Neural cell (in vitro differentiated cells): ENCODE results near the gene RHBDD3. TPM values are rescaled to one million over a fixed set of nuclear protein-coding genes. Genes with fewer than 3 reads are reported as not detected.

ENCODE experiments used
- H2AFZ ChIP-seq: fragments of 200-600, 300-800 bp; sonication (generic), shearing (Covaris generic); 2 replicates; pipeline ENCODE4 v1.6.0; 2014; ENCODE audit warnings: low read depth, mild to moderate bottlenecking, antibody characterized with exemption, low read length, moderate library complexity
- H3F3A ChIP-seq: fragments of 200-600 bp; shearing (Covaris generic); 2 replicates; pipeline ENCODE4 v1.6.1; 2016; ENCODE audit warnings: mild to moderate bottlenecking, moderate library complexity, mixed read lengths, antibody characterized with exemption, low read length; ENCODE audit not compliant: insufficient read depth, poor library complexity, severe bottlenecking
- H3K27ac ChIP-seq: fragments of 200-600, 300-800 bp; sonication (generic), shearing (Covaris generic); 2 replicates; pipeline ENCODE4 v1.5.1; 2014; ENCODE audit warnings: mild to moderate bottlenecking, low read length, moderate library complexity
- H3K27me3 ChIP-seq: fragments of 300-800, 200-600 bp; sonication (generic), shearing (Covaris generic); 2 replicates; pipeline ENCODE4 v1.6.0; 2014; ENCODE audit warnings: mild to moderate bottlenecking, low read depth, low read length, moderate library complexity; ENCODE audit not compliant: insufficient read depth
- H3K36me3 ChIP-seq: fragments of 300-800, 200-600 bp; sonication (generic), shearing (Covaris generic); 2 replicates; pipeline ENCODE4 v1.5.1; 2014; ENCODE audit warnings: mild to moderate bottlenecking, antibody characterized with exemption, low read length, moderate library complexity; ENCODE audit not compliant: insufficient read depth
- H3K4me2 ChIP-seq: fragments of 300-800, 200-600 bp; sonication (generic), shearing (Covaris generic); 2 replicates; pipeline ENCODE4 v1.6.0; 2014; ENCODE audit warnings: mild to moderate bottlenecking, low read length
- H3K4me3 ChIP-seq: fragments of 300-800, 200-600 bp; sonication (generic), shearing (Covaris generic); 2 replicates; pipeline ENCODE4 v1.5.1; 2014; ENCODE audit warnings: mild to moderate bottlenecking, low read length, moderate library complexity
- H3K79me2 ChIP-seq: fragments of 200-600 bp; shearing (Covaris generic); replicated peaks from 2 replicates; pipeline ENCODE4 v1.6.0; 2014; ENCODE audit warnings: mild to moderate bottlenecking, low read length, moderate library complexity; ENCODE audit not compliant: insufficient read depth
- H3K9ac ChIP-seq: fragments of 300-800, 200-600 bp; sonication (generic), shearing (Covaris generic); 2 replicates; pipeline ENCODE4 v1.6.1; 2016; ENCODE audit warnings: mild to moderate bottlenecking, low read length, mixed read lengths
- H3K9me2 ChIP-seq: fragments of 200-600 bp; shearing (Covaris generic); 2 replicates; pipeline ENCODE4 v1.6.1; 2016; ENCODE audit warnings: mild to moderate bottlenecking, low read length, mixed read lengths; ENCODE audit not compliant: insufficient read depth
- H3K9me3 ChIP-seq: fragments of 200-600, 300-800 bp; sonication (generic), shearing (Covaris generic); 2 replicates; pipeline ENCODE4 v1.6.1; 2016; ENCODE audit warnings: mild to moderate bottlenecking, mixed run types, low read length, moderate library complexity, mixed read lengths
- H4K20me1 ChIP-seq: fragments of 200-600 bp; shearing (Covaris generic); 2 replicates; pipeline ENCODE4 v1.6.1; 2016; ENCODE audit warnings: mild to moderate bottlenecking, mixed run types; ENCODE audit not compliant: insufficient read depth
- CTCF ChIP-seq: fragments of 450-650 bp; IDR thresholded peaks from 2 replicates; pipeline ENCODE4 v1.5.1; 2014; ENCODE audit warnings: antibody characterized with exemption, mild to moderate bottlenecking, moderate library complexity; ENCODE audit not compliant: poor library complexity, severe bottlenecking
- EP300 ChIP-seq: fragments of 450-650 bp; conservative IDR thresholded peaks from 2 replicates; pipeline ENCODE4 v1.6.1; 2014; ENCODE audit warnings: antibody characterized with exemption, mild to moderate bottlenecking, moderate library complexity; ENCODE audit not compliant: poor library complexity, severe bottlenecking
- EZH2 ChIP-seq: fragments of 200-600, 300-800 bp; shearing (Covaris generic), sonication (generic); IDR thresholded peaks from 2 replicates; pipeline ENCODE4 v1.6.1; 2014; ENCODE audit warnings: antibody characterized with exemption, low read length, borderline replicate concordance, mild to moderate bottlenecking; ENCODE audit not compliant: insufficient read depth, poor library complexity, severe bottlenecking
- MXI1 ChIP-seq: fragments of 450-650 bp; conservative IDR thresholded peaks from 2 replicates; pipeline ENCODE4 v1.6.1; 2014; ENCODE audit warnings: antibody characterized with exemption, mild to moderate bottlenecking; ENCODE audit not compliant: poor library complexity, severe bottlenecking
- POLR2AphosphoS5 ChIP-seq: IDR thresholded peaks from 2 replicates; pipeline ENCODE4 v1.6.1; 2012
- RAD21 ChIP-seq: fragments of 450-650 bp; conservative IDR thresholded peaks from 2 replicates; pipeline ENCODE4 v1.6.1; 2014; ENCODE audit warnings: antibody characterized with exemption, mild to moderate bottlenecking, moderate library complexity
- REST ChIP-seq: IDR thresholded peaks from 2 replicates; pipeline ENCODE4 v1.6.1; 2012; ENCODE audit warnings: borderline replicate concordance
- SMC3 ChIP-seq: fragments of 450-650 bp; conservative IDR thresholded peaks from 2 replicates; pipeline ENCODE4 v1.6.1; 2014; ENCODE audit warnings: antibody characterized with exemption, mild to moderate bottlenecking, moderate library complexity; ENCODE audit not compliant: poor library complexity
- TAF1 ChIP-seq: IDR thresholded peaks from 2 replicates; pipeline ENCODE4 v1.6.1; 2012; ENCODE audit warnings: low read depth
- polyA plus RNA-seq: library from polyadenylated mRNA; depleted of rRNA; stranded (reverse); fragments of >200 nt; gene quantifications from 2 replicates; pipeline ENCODE4 v1.2.3, GENCODE V29; 2014

Gene RHBDD3
- polyA plus RNA-seq, 1 donor from 2014 or later, result 114 TPM

- Histone ChIP-seq H3K4me3 (no peak overlapping the region), H3K27me3 (no peaks in the 10 kb centered on the region), H3K9me3 (no peaks in the 10 kb centered on the region), H2AFZ (no peak overlapping the region), H3K9ac (no peak overlapping the region), H3F3A (no peaks in the 10 kb centered on the region), H3K9me2 (no peaks in the 10 kb centered on the region), H4K20me1 (no peaks in the 10 kb centered on the region), H3K79me2 (no peaks in the 10 kb centered on the region), H3K36me3 (no peaks in the 10 kb centered on the region), H3K4me2 (no peak overlapping the region), H3K27ac (no peak overlapping the region)
- TF ChIP-seq TAF1 (no peak), REST (no peak), EP300 (no peak), EZH2 (no peak), CTCF (no peak), RAD21 (no peak), SMC3 (no peak), MXI1 (no peak), POLR2AphosphoS5 (no peak)
These were observed 7.7 kb downstream of the RHBDD3 start for GRCh38 chr22:29260031-29260560.

GRCh38 chr22:29259253-29259899, 8.4 kb downstream of the RHBDD3 start:
- Histone ChIP-seq H3K4me2 (no peak overlapping the region), H4K20me1 (no peaks in the 10 kb centered on the region), H3K36me3 (no peaks in the 10 kb centered on the region), H3K79me2 (no peaks in the 10 kb centered on the region), H3K9me2 (no peaks in the 10 kb centered on the region), H3K9me3 (no peaks in the 10 kb centered on the region), H3K27ac (no peak overlapping the region), H3K27me3 (no peaks in the 10 kb centered on the region), H3K9ac (no peak overlapping the region), H3K4me3 (no peak overlapping the region), H2AFZ (no peak overlapping the region), H3F3A (no peaks in the 10 kb centered on the region)
- TF ChIP-seq RAD21, result no peak
- TF ChIP-seq CTCF, result no peak
- no peak for TF ChIP-seq POLR2AphosphoS5
- TF ChIP-seq REST, result no peak
- no peak for TF ChIP-seq MXI1
- TF ChIP-seq SMC3, result no peak
- TF ChIP-seq TAF1, result no peak
- TF ChIP-seq EP300, result no peak
- TF ChIP-seq EZH2, result no peak
